ENCODE data around the gene VCX3B.

DNA sequence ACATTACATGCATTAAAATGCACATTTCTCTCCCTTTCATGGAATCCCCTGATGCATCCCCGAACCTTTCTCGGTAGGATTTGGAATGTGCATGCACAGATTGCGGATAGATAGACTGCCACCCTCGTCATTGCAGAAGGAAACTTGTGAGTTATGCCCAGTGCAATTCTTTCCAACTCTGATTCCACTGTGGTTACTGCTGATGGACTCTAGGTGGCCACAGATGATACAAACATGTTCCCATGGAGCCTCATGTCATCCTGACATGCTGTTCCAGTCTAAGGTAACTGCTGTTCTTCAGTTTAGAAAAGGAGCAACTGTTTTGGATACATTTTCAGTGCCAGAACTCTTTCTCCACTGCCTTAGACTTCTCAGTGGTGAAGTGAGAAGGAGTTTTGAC lies 9.1 kb upstream of the VCX3B start:
- TF ChIP-seq, protein P1, sequence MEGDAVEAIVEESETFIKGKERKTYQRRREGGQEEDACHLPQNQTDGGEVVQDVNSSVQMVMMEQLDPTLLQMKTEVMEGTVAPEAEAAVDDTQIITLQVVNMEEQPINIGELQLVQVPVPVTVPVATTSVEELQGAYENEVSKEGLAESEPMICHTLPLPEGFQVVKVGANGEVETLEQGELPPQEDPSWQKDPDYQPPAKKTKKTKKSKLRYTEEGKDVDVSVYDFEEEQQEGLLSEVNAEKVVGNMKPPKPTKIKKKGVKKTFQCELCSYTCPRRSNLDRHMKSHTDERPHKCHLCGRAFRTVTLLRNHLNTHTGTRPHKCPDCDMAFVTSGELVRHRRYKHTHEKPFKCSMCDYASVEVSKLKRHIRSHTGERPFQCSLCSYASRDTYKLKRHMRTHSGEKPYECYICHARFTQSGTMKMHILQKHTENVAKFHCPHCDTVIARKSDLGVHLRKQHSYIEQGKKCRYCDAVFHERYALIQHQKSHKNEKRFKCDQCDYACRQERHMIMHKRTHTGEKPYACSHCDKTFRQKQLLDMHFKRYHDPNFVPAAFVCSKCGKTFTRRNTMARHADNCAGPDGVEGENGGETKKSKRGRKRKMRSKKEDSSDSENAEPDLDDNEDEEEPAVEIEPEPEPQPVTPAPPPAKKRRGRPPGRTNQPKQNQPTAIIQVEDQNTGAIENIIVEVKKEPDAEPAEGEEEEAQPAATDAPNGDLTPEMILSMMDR (IDR thresholded peaks at IDR 0.05; ENCODE audit: low read length): no peak
- TF ChIP-seq EZH2phosphoT487 (IDR thresholded peaks at IDR 0.05; ENCODE audit: low read length): no peak
- no peak for TF ChIP-seq EZH2 (optimal IDR thresholded peaks at IDR 0.05; ENCODE audit: low read depth, low read length)
